ENCODE data around the gene PRKCH.

GRCh38 chr14:61569308-61569707 is 247.9 kb downstream of the PRKCH start:
- TF ChIP-seq CTCF (IDR thresholded peaks at IDR 0.05): no peak
- TF ChIP-seq POLR2AphosphoS5 (IDR thresholded peaks at IDR 0.05): no peak
- TF ChIP-seq POLR2A (IDR thresholded peaks at IDR 0.05): no peak
